Measurements from ENCODE around the gene BET1L. TPM values are rescaled to one million over a fixed set of nuclear protein-coding genes. Genes with fewer than 3 reads are reported as not detected.
A peak's percentile ranks its signal among the peaks of the same experiment; 100 is the strongest.

Gene BET1L
- total and polyA plus RNA-seq, 9 donors = 24.6 to 76.6 (median 63.7) TPM

DNA sequence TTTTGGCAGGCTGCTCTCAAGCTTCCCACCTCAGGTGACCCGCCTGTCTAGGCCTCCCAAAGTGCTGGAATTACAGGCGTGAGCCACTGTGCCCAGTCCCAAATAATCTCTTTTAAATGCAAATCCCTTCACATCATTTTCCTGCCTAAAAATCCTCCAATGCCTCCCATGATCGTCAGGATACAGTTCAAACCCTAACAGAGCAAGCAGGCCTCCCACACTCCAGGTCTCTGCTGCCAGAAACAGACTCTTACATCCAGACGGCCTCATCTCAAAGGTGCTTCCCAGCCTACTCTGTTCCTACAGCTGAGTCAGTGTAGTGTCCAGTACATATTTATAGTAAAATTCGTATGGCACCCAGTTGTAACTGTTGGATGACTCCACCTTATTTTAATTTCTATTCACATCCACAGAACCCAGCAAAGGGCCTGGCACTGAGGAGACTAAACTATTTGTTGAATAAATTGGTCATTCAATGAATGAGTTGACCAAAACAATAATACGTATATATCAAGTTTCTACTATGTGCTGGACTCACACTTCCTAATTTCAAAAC lies 20.7 kb upstream of the BET1L start:
- no peaks in the 10 kb centered on the region for H3K27me3 ChIP-seq
- H3K9me3 ChIP-seq = no peaks in the 10 kb centered on the region
- no peaks in the 10 kb centered on the region for H3K36me3 ChIP-seq
- no peak overlapping the region for H3K4me3 ChIP-seq
- no peak for DNase-seq
- H3K27ac ChIP-seq = no peak overlapping the region
- WGBS, 3 donors = 80 to 86% (median 81%) methylated on average over 6 of the region's 6 CpGs
- H3K4me1 ChIP-seq (ENCODE audit: insufficient read depth) = no peaks in the 10 kb centered on the region
- intact Hi-C loops (cut with DNase I) = no loop called here
- TF ChIP-seq, protein P1, sequence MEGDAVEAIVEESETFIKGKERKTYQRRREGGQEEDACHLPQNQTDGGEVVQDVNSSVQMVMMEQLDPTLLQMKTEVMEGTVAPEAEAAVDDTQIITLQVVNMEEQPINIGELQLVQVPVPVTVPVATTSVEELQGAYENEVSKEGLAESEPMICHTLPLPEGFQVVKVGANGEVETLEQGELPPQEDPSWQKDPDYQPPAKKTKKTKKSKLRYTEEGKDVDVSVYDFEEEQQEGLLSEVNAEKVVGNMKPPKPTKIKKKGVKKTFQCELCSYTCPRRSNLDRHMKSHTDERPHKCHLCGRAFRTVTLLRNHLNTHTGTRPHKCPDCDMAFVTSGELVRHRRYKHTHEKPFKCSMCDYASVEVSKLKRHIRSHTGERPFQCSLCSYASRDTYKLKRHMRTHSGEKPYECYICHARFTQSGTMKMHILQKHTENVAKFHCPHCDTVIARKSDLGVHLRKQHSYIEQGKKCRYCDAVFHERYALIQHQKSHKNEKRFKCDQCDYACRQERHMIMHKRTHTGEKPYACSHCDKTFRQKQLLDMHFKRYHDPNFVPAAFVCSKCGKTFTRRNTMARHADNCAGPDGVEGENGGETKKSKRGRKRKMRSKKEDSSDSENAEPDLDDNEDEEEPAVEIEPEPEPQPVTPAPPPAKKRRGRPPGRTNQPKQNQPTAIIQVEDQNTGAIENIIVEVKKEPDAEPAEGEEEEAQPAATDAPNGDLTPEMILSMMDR (IDR thresholded peaks at IDR 0.05) = no peak
- TF ChIP-seq EP300 (IDR thresholded peaks at IDR 0.05) (no peak), POLR2A (IDR thresholded peaks at IDR 0.05) (no peak)

DNA sequence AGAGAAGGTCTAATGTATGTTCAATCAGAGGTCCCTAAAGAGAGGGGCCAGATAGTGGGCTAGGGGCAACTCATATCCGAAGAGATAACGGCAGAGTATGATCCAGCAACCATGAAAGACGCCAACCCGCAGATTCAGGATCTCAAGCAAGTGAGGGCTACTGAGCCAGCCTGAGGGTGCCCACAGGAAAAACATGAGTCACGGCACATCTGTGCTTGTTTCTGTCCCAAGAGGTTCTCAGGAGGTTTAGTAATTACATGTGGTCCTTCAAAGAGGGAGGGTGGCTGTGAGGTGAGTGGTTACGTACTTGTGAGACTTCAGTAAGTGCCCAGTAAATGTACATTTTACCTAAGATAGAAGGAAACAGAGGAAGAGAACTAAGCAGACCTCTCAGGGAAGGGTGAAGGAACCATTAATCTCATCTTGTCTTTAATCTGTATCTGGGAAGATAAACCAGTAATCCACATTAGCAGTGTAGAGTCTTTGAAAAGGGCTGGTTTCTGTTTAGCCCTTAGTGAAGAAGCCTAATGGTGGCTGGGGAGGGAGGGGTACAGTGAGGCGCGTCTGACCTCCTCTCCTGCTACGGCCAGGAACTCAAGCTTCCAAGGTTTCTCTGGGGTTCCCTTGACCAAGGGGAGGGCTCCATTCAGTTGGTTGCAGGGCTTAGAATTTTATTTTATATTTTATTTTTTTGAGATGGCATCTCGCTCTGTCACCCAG lies 18.7 kb upstream of the BET1L start:
- no peaks in the 10 kb centered on the region for H3K4me1 ChIP-seq (ENCODE audit: insufficient read depth)
- H3K9me3 ChIP-seq = no peaks in the 10 kb centered on the region
- TF ChIP-seq EP300 (IDR thresholded peaks at IDR 0.05) (no peak), POLR2A (IDR thresholded peaks at IDR 0.05) (no peak)
- TF ChIP-seq, protein P1 (IDR thresholded peaks at IDR 0.05) = no peak
- no peak overlapping the region for H3K4me3 ChIP-seq
- no peak overlapping the region for H3K27ac ChIP-seq
- no peaks in the 10 kb centered on the region for H3K36me3 ChIP-seq
- 91 to 94% (median 93%) methylated on average over 10 of the region's 10 CpGs for WGBS, 3 donors
- intact Hi-C loops (cut with DNase I) = no loop called here
- H3K27me3 ChIP-seq = no peaks in the 10 kb centered on the region
- no peak for DNase-seq

DNA sequence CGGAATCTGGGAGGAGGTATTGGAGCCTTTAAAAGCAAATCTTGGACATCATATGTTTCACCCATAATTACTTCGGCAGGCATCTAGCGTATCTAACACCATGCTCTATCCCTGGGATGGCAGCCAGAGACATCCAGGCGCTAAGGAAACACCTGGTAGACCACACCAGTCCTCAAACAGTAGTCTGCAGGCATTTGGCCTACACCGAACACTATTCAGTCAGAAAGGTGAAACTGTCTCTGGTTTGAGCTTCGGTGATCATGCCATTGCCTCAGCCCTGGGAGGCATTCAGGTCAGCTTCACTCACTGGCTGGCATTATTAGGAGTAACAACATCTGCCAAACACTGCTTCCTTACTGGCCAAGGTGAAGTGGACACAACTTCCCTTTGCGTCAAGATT lies 17.2 kb upstream of the BET1L start:
- intact Hi-C loops (cut with DNase I) = no loop called here
- H3K27me3 ChIP-seq = no peaks in the 10 kb centered on the region
- H3K4me1 ChIP-seq (ENCODE audit: insufficient read depth) = no peaks in the 10 kb centered on the region
- no peak overlapping the region for H3K4me3 ChIP-seq
- H3K9me3 ChIP-seq = no peaks in the 10 kb centered on the region
- 81 to 88% (median 83%) methylated on average over 7 of the region's 7 CpGs for WGBS, 3 donors
- TF ChIP-seq POLR2A (IDR thresholded peaks at IDR 0.05) = no peak
- TF ChIP-seq EP300 (IDR thresholded peaks at IDR 0.05) = no peak
- TF ChIP-seq, protein P1 (IDR thresholded peaks at IDR 0.05) = no peak
- H3K36me3 ChIP-seq = no peaks in the 10 kb centered on the region
- no peak for DNase-seq
- H3K27ac ChIP-seq = no peak overlapping the region

DNA sequence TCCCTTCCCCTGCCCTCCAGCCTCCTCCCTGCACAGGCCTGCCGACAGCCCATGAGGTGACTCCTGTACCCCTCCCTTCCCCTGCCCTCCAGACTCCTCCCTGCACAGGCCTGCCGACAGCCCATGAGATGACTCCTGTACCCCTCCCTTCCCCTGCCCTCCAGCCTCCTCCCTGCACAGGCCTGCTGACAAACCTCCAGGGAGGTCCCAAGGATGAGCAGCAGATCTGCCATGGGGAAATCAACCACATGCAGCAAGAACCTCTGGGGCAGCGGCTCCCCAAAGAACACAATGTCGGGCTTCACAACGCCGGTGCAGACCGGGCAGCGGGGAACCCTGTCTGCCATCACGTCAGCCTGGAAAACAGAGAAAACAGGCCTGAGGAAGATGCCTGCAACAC lies 16.7 kb upstream of the BET1L start:
- Histone ChIP-seq H3K27me3 (no peaks in the 10 kb centered on the region), H3K4me3 (no peak overlapping the region), H3K9me3 (no peaks in the 10 kb centered on the region), H3K27ac (no peak overlapping the region), H3K4me1 (ENCODE audit: insufficient read depth) (no peaks in the 10 kb centered on the region), H3K36me3 (no peaks in the 10 kb centered on the region)
- intact Hi-C loops (cut with DNase I) = no loop called here
- TF ChIP-seq POLR2A (IDR thresholded peaks at IDR 0.05) (no peak), EP300 (IDR thresholded peaks at IDR 0.05) (no peak)
- TF ChIP-seq, protein P1 (IDR thresholded peaks at IDR 0.05) = no peak
- peak in 1 of 5 donors; percentile 8 for DNase-seq
- 84 to 96% (median 92%) methylated on average over 7 to 9 of the region's 9 CpGs for WGBS, 3 donors
